HG03565 (cell line): ENCODE measurements around the gene SIDT1.

Experiments
- ATAC-seq: cut with Tn5 transposase; IDR thresholded peaks from one replicate; pipeline ENCODE4 v1.9.1; 2021; ENCODE audit warnings: mild to moderate bottlenecking, moderate library complexity; ENCODE audit not compliant: unreplicated experiment

SIDT1 gene

DNA sequence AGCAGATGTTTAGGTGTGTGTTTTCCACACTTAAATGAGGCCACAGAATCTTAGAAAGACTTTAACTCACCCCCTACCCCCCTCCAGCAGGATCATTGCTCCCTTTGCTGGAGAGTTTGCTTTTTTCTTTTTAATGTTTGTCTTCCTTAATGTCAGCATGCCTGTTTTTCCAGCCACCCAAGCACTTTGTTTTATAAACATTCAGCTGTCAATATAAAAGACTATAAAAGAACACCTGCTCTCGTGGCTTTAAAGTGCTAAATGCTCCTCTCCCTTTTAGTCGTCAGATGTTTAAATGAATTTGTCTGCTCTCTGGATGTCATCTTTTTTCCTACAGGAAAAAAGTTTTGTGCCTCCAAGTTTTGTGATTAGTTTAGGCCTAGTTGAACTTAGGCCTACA, 61.7 kb downstream of the SIDT1 start:
- ATAC-seq: no peak

DNA sequence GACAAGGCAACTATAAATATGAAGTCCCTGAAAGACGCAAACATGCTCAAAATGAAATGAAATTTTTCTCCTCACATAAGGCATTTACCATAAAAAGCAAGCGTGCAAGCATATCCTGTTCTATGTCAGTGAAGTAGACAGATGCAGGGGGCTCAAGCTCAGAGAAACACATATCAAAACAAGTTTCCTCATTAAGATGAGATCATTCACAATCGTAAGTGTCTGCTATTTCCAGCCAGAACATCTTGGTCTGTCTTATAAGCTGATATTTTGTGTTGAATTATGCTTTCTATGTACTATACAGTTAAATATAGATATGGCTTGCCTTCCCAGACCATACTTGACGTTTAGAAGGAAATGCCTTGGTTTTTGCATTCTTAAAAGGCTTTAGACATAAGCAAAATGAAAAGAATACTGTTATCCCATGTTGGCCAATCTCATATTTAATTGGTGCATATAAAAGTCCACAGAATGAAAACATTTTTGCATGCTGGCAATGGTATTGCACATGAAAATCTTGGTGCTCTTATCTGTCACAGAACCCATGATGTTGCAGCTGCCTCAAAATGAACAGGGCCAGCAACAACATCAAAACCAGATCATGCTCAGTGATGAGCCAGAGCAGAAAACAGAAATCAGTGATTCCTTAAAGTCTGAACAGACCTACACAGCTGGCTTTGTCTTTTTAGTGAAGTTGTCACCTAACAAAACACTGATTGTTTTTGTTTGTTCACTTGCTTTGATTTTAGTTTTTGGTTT, 65.4 kb downstream of the SIDT1 start:
- ATAC-seq: no peak

DNA sequence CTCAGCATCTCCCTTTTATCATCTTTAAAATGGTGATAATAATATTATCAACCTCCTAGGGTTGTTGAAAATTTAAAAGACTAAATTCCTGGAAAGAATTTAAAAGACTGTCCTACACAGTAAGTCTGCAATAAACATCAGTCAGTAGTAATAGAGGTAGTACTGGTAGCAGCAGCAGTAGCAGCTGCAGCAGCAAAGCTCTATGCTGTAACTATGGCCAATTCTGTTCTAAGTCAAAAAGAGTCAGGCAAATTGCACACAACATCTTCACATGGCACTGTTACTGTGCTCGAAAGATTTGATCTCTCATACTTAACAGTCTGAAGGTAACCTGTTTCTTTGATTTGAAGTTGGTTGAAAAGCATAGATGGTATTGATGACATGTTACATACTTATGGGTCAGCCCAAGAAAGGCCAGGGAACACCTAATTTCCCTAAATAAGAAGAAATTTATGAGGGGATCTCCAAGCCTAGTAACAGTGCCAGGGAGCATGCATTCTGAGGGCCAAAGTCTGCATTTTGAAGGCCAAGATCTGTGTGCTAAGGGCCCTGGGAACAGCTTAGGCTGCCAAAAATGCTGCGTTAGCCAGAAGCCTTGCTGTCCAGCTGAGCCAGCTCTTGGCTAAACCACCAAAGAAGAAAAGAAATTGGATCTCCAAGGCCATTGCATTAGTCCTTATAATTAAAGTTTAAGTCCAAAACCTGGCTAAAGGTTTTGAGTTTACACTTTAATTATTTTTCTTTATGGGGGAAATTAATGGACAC, 68.2 kb downstream of the SIDT1 start:
- ATAC-seq: no peak

DNA sequence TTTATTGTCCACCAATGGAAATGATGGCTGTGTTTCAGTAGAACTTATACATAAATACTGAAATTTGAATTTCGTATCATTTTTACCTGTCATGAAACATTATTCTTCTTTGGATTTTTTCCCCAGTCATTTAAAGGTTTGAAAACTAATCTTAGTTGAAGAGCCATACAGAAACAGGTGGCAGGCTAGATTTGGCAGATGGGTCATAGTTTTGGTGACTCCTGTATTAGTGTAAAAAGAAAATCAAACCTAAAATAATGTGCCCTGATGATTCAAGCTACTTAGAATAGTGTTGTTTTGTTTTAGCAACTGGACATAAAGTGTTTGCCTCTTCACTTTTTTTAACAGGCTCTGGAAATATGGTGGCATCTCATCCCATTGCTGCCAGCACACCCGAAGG, 68.9 kb downstream of the SIDT1 start:
- ATAC-seq: no peak

DNA sequence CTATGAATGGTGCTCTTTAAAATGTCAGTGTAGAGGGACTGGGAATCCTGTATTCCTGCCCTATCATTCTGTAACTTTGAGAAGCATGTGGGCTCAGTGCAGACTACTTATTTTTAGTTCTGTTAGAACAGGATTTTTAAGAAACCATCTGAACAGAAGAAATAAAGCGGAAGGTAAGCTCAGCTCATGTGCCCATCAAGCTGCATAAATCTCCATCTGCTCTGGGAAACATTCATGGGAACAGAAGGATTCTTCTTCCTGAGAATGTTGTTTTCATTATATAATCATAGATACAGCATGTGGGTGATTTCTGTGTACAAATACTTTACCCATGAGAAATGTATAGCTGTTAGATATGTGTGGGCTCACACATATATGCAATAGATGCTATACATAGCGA, 69.9 kb downstream of the SIDT1 start:
- ATAC-seq: no peak

DNA sequence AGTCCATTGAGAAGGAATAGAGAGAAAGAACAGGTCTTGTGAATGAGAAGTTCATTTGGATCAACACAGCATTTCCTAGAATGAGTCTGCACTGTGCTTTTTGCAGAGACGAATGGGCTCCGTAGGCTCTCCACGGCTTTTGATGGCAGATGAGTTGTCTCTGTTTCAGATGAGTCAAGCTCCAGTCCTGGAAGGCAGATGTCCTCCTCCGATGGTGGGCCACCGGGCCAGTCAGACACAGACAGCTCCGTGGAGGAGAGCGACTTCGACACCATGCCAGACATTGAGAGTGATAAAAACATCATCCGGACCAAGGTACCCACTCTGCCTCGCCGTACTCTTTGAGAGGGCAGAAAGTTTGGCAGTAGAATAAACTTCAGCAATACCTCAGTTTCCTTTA, 70.5 kb downstream of the SIDT1 start:
- ATAC-seq: no peak

DNA sequence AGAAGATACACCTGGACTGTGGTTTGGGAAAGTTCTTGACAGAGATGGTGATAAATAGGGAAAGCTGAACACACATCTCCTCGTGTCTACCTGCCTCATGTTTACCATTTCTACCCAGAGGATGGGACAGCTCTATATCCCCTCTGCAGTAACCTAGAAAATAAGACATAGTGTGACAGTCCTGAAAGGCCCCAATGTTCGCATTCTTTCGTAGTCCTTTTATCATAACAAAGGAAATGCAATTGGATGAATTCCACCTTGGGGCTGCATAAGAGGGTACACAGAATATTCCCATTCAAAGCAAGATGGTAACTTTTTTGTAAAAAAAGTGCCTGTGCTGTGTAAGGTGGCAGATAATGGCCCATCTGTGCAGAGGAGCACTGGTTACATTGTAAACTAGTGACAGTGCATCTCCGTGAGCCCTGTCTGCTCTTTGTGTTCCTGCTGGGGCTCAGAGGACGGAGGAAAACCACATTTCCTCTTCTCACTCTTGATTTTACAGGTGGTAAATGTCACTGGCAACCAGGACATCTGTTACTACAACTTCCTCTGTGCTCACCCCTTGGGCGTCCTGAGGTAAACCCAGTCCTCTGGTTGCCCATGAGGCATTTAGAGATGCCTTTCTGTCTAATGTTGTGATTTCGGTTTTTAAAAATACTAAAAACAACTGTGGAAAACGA, 74.3 kb downstream of the SIDT1 start:
- ATAC-seq: peak; percentile 98

DNA sequence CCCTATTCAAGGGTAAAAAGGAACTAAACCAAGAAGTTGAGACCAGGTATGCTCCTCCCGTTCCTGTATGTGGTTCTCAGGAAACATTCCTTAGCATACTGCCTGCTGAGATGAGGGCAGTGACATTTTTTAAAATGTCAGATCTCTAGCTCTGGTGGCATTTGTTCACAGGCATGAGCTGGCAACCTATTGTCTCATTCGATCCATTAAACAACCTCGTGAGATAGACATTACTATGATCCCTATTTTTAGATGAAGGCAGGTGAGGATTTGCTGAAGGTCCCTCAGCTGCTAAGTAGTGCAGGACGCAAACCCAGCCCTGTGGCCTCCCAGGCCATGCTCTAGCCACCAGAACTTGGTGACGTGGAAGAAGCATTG, 74.9 kb downstream of the SIDT1 start:
- ATAC-seq: no peak

DNA sequence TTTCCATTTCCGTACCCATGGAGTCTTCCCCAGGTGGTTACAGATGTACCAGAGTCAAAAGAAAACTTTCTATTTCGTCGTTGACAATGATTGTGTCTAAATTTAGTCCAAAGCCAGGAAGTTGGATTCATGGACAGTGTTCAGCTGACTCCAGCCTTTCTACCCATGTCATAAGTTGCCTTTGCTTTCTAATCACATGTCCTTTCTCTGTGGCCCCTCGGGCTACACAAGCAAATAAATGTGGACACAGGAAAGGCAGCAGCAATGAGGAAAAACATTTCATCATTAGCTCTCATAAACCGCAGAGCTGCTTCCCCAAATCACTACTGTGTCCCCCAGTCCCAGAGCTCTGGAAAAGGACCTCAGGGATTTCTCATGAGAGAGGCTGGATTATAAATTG, 82.0 kb downstream of the SIDT1 start:
- no peak for ATAC-seq

DNA sequence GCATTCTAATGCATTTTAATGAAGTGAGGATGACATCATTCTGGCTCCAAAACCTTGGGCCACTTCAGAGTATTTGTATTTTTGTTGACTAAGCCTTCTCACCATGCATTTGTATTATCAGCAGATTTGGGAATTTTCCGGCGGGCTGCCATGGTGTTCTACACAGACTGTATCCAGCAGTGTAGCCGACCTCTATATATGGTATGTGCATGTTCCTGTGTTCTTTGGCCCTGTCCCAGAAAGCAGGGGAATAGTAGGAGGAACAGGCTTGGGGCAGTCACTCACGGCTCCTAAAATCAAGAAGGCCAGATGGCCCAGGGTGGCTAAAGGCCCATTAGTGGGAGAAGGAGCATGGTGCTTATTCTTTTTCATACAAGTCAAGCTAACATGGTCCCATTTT, 83.6 kb downstream of the SIDT1 start:
- no peak for ATAC-seq

DNA sequence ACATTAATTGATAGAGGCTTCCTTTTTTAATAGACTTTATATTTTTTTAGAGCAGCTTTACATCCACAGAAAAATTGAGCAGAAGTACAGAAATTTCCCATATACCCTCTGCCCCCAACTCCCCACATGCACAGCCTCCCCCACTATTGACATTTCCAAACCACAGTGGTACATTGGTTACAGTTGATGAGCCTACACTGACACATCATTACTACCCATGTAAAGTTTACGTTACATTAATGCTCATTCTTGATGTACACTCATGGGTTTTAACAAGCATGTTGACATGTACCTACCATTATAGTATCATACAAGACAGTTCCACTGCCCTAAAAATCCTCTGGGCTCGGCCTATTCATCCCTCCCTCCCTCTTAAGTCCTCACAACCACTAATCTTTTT, 85.4 kb downstream of the SIDT1 start:
- ATAC-seq: no peak

DNA sequence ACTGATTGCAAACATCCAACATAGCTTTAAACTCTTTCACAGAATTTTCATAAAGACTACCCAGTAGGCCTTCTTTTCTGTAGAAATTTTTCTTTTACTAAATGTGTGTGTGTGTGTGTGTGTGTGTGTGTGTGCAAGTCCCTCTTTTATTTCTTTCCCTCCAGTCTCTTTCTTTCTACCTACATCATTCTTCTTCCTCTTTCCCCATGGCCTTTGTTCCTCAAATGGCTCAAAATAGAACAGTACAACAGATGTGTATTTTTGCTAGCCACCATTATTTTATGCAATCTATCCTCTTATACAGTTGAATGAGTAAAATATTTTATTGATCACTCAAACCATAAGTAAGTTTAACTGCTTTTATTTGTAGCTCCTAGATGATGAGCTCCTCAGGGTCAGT, 87.7 kb downstream of the SIDT1 start:
- no peak for ATAC-seq

DNA sequence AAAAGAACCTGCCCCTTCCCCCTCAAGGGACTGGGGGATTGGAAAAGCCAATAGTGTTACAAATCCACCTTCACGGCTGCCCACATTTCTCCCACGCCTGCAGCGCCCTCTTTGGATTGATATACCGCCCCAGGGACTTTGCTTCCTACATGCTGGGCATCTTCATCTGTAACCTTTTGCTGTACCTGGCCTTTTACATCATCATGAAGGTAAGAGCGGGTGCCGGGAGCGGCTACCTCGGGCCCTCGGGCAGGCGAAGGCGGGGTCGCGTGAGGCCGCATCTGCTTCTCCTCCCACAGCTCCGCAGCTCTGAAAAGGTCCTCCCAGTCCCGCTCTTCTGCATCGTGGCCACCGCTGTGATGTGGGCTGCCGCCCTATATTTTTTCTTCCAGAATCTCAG, 91.0 kb downstream of the SIDT1 start:
- ATAC-seq: no peak

DNA sequence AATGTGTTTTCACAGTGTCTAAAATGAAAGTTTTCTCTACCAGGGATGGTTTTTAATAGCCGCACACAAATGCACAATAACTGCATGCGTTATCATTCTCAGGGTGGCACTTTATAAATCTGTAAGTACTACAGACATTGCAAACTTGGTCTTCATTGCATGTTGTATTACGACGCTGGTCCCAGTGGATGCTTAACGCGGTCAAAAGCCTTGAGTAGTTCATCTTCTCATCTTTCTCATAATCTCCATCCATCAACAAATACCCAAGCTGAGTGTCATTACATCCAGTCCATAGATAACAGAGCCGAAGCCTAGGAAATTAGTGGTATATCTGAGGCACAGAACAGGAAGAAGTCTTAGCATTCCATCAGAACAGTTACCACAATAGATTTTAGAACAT, 91.5 kb downstream of the SIDT1 start:
- no peak for ATAC-seq

DNA sequence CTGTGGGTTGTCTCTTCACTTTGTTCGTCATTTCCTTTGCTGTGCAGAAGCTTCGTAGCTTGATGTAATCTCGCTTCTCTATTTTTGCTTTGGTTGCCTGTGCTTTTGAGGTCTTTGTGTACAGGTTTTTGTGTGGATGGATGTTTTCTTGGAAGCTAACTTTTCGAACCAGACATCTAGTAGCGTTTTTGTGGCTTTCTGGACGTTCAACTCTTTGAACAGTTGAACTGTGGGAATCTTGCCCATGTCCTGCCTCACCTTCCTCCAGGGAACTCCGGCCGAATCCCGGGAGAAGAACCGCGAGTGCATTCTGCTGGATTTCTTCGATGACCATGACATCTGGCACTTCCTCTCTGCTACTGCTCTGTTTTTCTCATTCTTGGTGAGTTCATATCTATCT, 93.5 kb downstream of the SIDT1 start:
- ATAC-seq: no peak

DNA sequence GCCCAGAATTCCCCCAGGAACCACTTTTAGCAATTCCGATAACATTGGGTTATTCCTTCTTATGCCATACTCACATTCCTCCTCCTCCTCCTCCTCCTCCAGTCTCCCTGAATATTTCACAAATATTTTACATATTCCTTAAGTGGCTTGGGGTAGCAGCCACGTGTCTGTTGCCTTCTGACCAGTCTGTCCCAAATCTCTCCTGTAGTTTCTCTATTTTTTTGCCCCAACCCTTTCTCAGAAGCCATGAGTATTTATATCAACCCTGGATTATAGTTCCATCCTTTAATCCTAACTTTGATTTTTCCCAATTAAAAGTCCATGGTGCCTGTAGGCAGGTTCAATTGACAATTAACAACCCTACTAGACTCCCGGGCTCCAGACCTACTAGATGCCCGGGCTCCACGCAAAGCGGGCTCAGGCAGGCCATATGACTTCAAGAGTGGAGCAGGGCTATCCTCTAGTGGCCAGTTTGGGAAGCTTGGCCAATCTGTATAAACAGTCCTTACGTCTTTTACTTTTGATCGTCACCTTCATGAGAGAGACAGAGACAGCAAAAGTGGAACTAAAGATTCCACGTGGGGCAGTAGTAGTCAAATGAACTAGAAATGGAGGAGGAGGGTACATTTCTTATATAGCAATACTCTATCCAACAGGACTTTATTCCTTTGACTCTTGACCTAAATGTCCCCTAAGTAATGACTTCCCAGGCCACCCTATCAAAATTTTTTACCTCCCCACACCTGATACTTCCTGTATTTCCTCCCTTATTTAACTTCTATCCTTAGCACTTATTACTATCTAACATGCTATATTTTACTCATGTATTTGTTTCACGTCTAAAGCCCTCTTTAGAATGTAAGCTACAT, 94.4 kb downstream of the SIDT1 start:
- ATAC-seq: no peak

DNA sequence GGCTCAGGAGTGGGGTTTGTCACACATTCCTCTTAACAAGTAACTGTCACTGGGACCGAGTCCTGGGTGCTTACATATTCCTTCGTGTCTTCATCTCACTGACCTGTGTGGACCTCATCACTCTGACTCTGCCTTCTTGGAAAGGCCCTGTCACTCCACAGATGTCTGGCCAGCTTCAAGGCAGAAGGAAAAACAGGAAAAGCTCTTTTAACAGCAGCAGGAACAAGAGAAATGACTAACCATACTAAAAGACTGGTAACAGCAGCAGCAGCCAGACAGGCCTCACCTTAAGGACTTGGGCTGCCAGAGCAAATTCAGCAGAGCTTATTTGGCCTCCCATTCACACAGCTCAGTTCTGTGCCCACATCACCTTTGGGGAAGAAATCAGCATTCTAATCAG, 96.0 kb downstream of the SIDT1 start:
- no peak for ATAC-seq

DNA sequence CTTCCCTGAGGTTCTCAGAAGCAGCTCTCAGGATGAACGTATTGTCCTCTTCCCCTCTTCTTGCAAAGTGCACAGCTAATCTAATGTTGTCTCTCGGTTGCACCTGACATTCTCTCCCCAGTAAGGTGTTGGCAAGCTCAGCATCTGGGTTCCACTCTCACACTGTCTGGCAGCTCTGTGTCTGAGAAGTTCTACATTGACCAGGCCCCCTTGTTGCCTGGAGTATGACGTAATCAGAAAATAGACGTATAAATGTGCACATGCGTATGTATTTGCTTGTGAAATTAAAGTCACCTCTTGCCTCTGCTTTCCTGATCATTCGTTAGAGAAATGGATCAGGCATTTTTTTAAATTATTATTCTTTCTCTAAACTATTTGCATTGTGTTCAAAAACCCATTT, 96.4 kb downstream of the SIDT1 start:
- ATAC-seq: no peak

DNA sequence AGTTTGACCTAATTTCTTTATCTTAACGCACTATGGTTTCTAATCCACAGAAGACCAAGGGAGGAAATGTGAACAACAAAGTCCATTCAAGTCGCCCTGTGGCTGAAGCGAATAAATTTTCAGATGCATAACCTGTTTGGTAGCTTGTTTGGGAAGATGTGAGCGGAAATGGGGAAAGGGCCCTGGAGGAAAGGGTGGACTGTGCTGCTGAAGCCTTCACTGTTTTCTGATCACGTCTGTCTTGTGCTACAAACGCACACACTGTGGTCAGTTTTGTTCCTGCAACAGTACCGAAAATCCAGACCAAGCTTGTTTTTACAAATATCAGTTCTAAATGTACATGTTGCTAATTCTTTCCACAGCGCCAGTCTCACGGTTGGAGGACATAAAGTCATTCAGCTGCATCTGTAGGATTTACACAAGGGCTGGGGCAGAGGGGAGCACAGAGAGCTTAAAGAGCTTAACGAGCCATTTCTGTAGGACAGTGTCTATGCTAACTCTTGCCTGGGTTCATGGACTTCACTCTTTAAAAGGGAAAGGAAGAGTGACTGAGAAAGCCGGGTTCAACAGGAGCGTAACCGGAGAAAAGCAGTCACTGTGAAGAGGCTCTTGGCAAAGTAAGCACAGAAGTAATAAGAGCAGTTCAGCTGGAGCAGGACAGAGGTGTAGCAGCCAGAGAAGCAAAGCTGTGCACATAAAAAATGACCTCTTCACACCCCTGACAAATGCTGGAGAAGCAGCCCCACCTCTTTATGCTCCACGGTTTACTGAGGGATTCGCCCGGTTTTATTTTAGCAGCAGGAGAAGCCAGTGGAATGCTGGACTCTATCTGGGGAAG, 97.4 kb downstream of the SIDT1 start:
- ATAC-seq: no peak

DNA sequence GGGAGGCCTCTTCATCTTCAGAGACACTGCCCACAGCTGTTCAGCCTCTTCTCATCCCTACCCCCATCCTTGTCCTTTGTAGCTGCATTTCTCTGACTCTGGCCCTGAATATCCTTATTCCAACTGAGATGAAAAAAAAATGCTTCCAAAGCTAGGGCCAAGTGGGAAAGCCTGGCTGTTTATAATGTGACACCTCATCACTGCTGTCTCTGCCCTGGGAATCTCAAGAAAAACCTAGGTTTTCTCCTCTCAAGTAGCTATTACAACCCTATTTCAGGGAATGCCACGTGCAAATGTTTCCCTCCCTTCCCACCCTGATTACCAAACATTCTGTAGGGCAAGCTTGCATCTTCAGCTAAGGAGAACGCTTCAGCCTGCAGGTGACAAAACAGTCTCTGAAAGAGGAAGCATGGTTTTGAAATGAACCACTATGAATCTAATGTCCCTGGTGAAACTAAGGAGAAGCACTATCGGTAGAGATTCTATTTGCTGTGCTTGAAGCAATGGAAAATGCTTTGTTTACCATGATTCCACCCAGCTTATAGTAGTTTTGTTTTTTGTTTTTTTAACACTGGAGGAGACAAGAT, 98.7 kb downstream of the SIDT1 start:
- no peak for ATAC-seq
